Neuronal stem cell (in vitro differentiated cells): ENCODE data around the gene LMO2.

Experiments used
- DNase-seq: peaks from one replicate; pipeline ENCODE4 v3.0.0-alpha.2; 2013; ENCODE audit warnings: low spot score
- H2AFZ ChIP-seq: one replicate; pipeline ENCODE4 v1.6.1; 2013; ENCODE audit warnings: mild to moderate bottlenecking, low read length, inconsistent platforms
- H2AK5ac ChIP-seq: 2 replicates; pipeline ENCODE4 v1.6.1; 2013; ENCODE audit warnings: low read depth, mild to moderate bottlenecking, inconsistent platforms, low read length, moderate library complexity, mixed read lengths
- H2BK120ac ChIP-seq: 2 replicates; pipeline ENCODE4 v1.6.1; 2013; ENCODE audit warnings: low read depth, mild to moderate bottlenecking, inconsistent platforms, low read length, moderate library complexity, mixed read lengths
- H2BK12ac ChIP-seq: one replicate; pipeline ENCODE4 v1.6.1; 2013; ENCODE audit warnings: low read length, inconsistent platforms
- H2BK15ac ChIP-seq: 2 replicates; pipeline ENCODE4 v1.6.1; 2013; ENCODE audit warnings: mild to moderate bottlenecking, low read length, inconsistent platforms, mixed read lengths
- H2BK5ac ChIP-seq: one replicate; pipeline ENCODE4 v1.6.1; 2013; ENCODE audit warnings: inconsistent platforms, mild to moderate bottlenecking, low read length, moderate library complexity
- H3K14ac ChIP-seq: one replicate; pipeline ENCODE4 v1.6.1; 2013; ENCODE audit warnings: low read length, inconsistent platforms
- H3K18ac ChIP-seq: 2 replicates; pipeline ENCODE4 v1.6.1; 2013; ENCODE audit warnings: low read length, inconsistent platforms
- H3K23ac ChIP-seq: 2 replicates; pipeline ENCODE4 v1.6.1; 2013; ENCODE audit warnings: low read depth, mild to moderate bottlenecking, mixed read lengths, low read length, inconsistent platforms; ENCODE audit not compliant: poor library complexity
- H3K27ac ChIP-seq: replicated peaks from 3 replicates; pipeline ENCODE4 v1.5.1; 2013; ENCODE audit warnings: low read length, inconsistent platforms
- H3K27me3 ChIP-seq, 3 experiments: 2 replicates each; pipeline ENCODE4 v1.6.1; 2013; ENCODE audit warnings: low read length in 3 of 3, mild to moderate bottlenecking in 2 of 3, inconsistent platforms in 1 of 3, low read depth in 1 of 3, mixed read lengths in 1 of 3, moderate library complexity in 1 of 3; ENCODE audit not compliant: control insufficient read depth in 3 of 3, insufficient read depth in 3 of 3
- H3K36me3 ChIP-seq, 2 donors: replicated peaks in 1 of 2; 2 replicates each; pipeline ENCODE4 v1.6.1; 2013; ENCODE audit warnings: low read length in 2 of 2; ENCODE audit not compliant: control insufficient read depth in 2 of 2, insufficient read depth in 2 of 2
- H3K4ac ChIP-seq: 2 replicates; pipeline ENCODE4 v1.6.1; 2013; ENCODE audit warnings: inconsistent platforms, mild to moderate bottlenecking, low read length, moderate library complexity
- H3K4me1 ChIP-seq, 2 donors: 1 replicate in 1 of 2; 2 replicates in 1 of 2; pipeline ENCODE4 v1.6.1; 2013; ENCODE audit warnings: low read length in 2 of 2, low read depth in 1 of 2; ENCODE audit not compliant: control insufficient read depth in 2 of 2, insufficient read depth in 1 of 2
- H3K4me2 ChIP-seq: one replicate; pipeline ENCODE4 v1.6.1; 2013; ENCODE audit warnings: mild to moderate bottlenecking, low read length, inconsistent platforms; ENCODE audit not compliant: insufficient read depth, poor library complexity, severe bottlenecking
- H3K4me3 ChIP-seq, 2 donors: 2 replicates each; pipeline ENCODE4 v1.5.1; 2013; ENCODE audit warnings: low read length in 2 of 2, mild to moderate bottlenecking in 2 of 2, inconsistent platforms in 1 of 2, moderate library complexity in 1 of 2
- H3K79me1 ChIP-seq: one replicate; pipeline ENCODE4 v1.6.1; 2013; ENCODE audit warnings: low read depth, mild to moderate bottlenecking, inconsistent platforms, low read length, moderate library complexity
- H3K9ac ChIP-seq: one replicate; pipeline ENCODE4 v1.6.1; 2013; ENCODE audit warnings: mild to moderate bottlenecking, low read depth, low read length, inconsistent platforms; ENCODE audit not compliant: poor library complexity
- H3K9me3 ChIP-seq, 2 donors: replicated peaks in 1 of 2; 2 replicates each; pipeline versions ENCODE3 to v1.6.1; 2013; ENCODE audit warnings: low read length in 2 of 2, mild to moderate bottlenecking in 2 of 2, inconsistent platforms in 1 of 2, low read depth in 1 of 2, mixed read lengths in 1 of 2, moderate library complexity in 1 of 2; ENCODE audit not compliant: control insufficient read depth in 2 of 2, insufficient read depth in 1 of 2
- H4K8ac ChIP-seq: one replicate; pipeline ENCODE4 v1.6.1; 2013; ENCODE audit warnings: low read depth, mild to moderate bottlenecking, inconsistent platforms, low read length, moderate library complexity
- H4K91ac ChIP-seq: one replicate; pipeline ENCODE4 v1.6.1; 2013; ENCODE audit warnings: low read length, low read depth, mild to moderate bottlenecking, inconsistent platforms; ENCODE audit not compliant: poor library complexity
- WGBS, 2 donors: extraction: QIAGEN DNeasy Blood & Tissue Kit; methylation state at CpG; one replicate each; pipeline ENCODE4 v1.1.7; 2013; ENCODE audit warnings: missing lambda C conversion rate in 2 of 2, mixed read lengths in 1 of 2; ENCODE audit not compliant: insufficient read length in 2 of 2, insufficient replicate concordance in 1 of 2; ENCODE audit errors: extremely low coverage in 2 of 2; 5-methylcytosine and 5-hydroxymethylcytosine counted together

Gene LMO2

DNA sequence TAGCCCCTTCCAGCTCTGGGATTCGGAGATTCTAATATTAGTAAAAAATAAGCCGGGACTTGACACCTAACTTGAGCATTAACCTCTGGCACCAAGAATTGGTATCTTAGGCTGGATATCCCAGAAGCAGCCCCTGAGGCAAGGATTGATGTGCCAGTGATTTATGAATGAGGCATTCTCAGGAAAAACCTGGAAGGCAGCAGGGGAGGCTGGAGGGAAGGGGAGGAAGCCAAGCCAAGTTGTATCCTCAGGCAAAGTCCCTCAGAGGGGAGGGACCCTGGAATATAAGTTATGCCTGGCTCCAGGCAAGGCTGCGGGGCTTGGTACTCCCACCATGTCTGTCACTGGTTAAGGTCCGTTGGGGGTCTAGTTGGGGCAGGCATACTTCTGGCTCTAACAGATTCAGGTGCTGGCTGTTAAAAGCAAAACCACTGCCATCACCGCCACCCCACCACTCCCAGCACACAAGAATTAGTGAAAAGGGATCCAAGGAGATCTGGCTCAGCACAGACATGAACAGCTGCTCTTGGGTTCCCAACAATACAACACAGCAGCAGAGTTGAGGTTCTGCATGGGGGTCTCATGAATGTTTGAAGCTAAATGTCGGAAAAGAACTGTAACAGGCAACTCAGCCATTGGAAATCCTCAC, 29.8 kb downstream of the LMO2 start:
- H4K91ac ChIP-seq = no peak overlapping the region
- no peak for DNase-seq
- H3K27ac ChIP-seq = no peak overlapping the region
- H3K4ac ChIP-seq = no peak overlapping the region
- H3K4me3 ChIP-seq = no peak overlapping the region
- peaks cover 0 to 3% of the 10 kb centered on the region in 2 donors for H3K4me1 ChIP-seq
- H2AK5ac ChIP-seq = no peak overlapping the region
- no peak overlapping the region for H3K18ac ChIP-seq
- no peak overlapping the region for H2BK15ac ChIP-seq
- H3K27me3 ChIP-seq = peaks cover 0 to 91% (median 4%) of the 10 kb centered on the region in 3 experiments
- H3K14ac ChIP-seq = no peak overlapping the region
- H4K8ac ChIP-seq = no peak overlapping the region
- no peaks in the 10 kb centered on the region for H3K36me3 ChIP-seq
- H3K79me1 ChIP-seq = no peaks in the 10 kb centered on the region
- H3K4me2 ChIP-seq = no peak overlapping the region
- H3K9ac ChIP-seq = peak overlapping the region; percentile 36
- H3K23ac ChIP-seq = no peak overlapping the region
- no CpG with 5 or more reads among the region's 6 CpGs for WGBS, 2 donors
- no peaks in the 10 kb centered on the region for H3K9me3 ChIP-seq
- H2BK120ac ChIP-seq = no peak overlapping the region
- no peak overlapping the region for H2BK12ac ChIP-seq
- no peak overlapping the region for H2AFZ ChIP-seq
- no peak overlapping the region for H2BK5ac ChIP-seq

DNA sequence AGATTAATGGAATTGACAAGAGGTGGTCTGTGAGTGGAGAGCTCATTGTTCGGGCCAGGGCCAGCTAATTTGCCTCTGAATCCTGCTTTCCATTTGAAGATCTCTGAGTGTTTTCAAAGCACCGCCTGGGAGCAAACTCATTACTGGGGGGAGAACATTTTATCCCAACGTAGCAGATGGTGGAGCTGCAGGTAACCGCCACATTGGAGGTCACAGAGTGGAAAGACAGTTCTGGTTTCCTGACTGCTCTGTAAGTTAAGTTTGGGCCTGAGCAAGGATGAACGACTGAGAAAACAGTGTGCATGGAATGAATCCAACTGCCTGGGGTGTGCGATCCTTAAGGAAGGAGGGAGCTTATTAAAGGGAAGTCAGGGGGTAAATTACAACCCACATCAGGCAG, 30.5 kb downstream of the LMO2 start:
- Histone ChIP-seq H2BK15ac (no peak overlapping the region), H2BK5ac (no peak overlapping the region), H3K4me2 (no peak overlapping the region), H2AFZ (no peak overlapping the region), H3K9ac (no peak overlapping the region), H3K4me3 (no peak overlapping the region), H2BK12ac (no peak overlapping the region), H3K27ac (no peak overlapping the region), H3K79me1 (no peaks in the 10 kb centered on the region), H3K18ac (no peak overlapping the region), H3K4ac (no peak overlapping the region), H4K91ac (no peak overlapping the region), H3K27me3 (peaks cover 0 to 86% (median 0%) of the 10 kb centered on the region in 3 experiments), H2BK120ac (no peak overlapping the region), H3K4me1 (peaks cover 0 to 3% of the 10 kb centered on the region in 2 donors), H2AK5ac (no peak overlapping the region), H3K9me3 (no peaks in the 10 kb centered on the region), H3K36me3 (no peaks in the 10 kb centered on the region), H3K23ac (no peak overlapping the region), H4K8ac (no peak overlapping the region), H3K14ac (no peak overlapping the region)
- DNase-seq = no peak
- no CpG with 5 or more reads among the region's 6 CpGs for WGBS, 2 donors

DNA sequence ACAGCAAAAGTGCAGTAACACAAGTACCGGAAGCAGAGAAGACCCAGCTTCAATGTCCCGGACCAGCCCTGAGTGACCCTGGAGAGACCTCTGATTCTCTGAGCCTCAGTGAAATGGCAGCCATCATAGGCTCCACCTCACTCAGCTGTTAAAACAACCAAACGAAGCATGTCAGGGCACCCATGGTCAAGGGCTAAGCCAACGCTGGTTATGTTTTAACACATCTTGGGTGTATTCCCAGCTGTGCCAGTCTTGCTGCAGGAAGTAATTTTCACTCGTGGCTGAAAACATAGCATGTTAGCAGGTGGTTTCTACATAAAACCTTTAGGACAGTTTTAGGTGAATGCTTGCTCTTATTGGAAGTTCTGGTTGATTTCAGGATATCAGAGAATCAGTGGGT, 30.9 kb downstream of the LMO2 start:
- Histone ChIP-seq H3K9me3 (no peaks in the 10 kb centered on the region), H4K91ac (no peak overlapping the region), H3K4me1 (peaks cover 0 to 3% of the 10 kb centered on the region in 2 donors), H2BK5ac (no peak overlapping the region), H3K4me2 (no peak overlapping the region), H3K36me3 (no peaks in the 10 kb centered on the region), H2BK12ac (no peak overlapping the region), H3K23ac (no peak overlapping the region), H3K4ac (no peak overlapping the region), H4K8ac (no peak overlapping the region), H3K79me1 (no peaks in the 10 kb centered on the region), H3K27me3 (peaks cover 0 to 86% (median 0%) of the 10 kb centered on the region in 3 experiments), H2BK15ac (no peak overlapping the region), H3K18ac (no peak overlapping the region), H3K14ac (no peak overlapping the region), H2AK5ac (no peak overlapping the region), H3K4me3 (no peak overlapping the region), H2BK120ac (no peak overlapping the region), H3K27ac (no peak overlapping the region), H2AFZ (no peak overlapping the region), H3K9ac (no peak overlapping the region)
- no peak for DNase-seq
- WGBS, 2 donors = no CpG with 5 or more reads among the region's 5 CpGs

DNA sequence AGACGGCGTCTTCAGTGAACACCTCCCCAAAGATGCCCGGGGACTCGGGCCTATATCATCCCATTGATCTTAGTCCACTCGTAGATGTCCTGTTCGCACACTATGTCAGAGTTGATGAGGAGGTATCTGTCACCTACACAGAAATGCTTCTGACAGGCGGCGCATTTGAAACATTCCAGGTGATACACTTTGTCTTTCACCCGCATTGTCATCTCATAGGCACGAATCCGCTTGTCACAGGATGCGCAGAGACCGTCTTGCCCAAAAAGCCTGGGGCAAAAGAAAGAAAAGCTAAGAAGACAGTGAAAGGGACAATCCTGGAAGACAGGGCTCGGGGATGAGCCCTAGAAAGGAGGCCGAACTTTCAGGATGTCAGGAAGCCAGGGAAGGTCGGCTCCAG, 32.6 kb downstream of the LMO2 start:
- Histone ChIP-seq H3K4me1 (peaks cover 0 to 3% of the 10 kb centered on the region in 2 donors), H3K4ac (no peak overlapping the region), H4K91ac (no peak overlapping the region), H2BK15ac (no peak overlapping the region), H3K4me3 (no peak overlapping the region), H3K27me3 (peaks cover 0 to 75% (median 0%) of the 10 kb centered on the region in 3 experiments), H3K79me1 (no peaks in the 10 kb centered on the region), H4K8ac (peak overlapping the region; percentile 45), H2BK120ac (no peak overlapping the region), H2BK5ac (no peak overlapping the region), H3K27ac (no peak overlapping the region), H3K14ac (no peak overlapping the region), H2AK5ac (no peak overlapping the region), H3K9ac (no peak overlapping the region), H3K36me3 (no peaks in the 10 kb centered on the region), H3K9me3 (no peaks in the 10 kb centered on the region), H3K4me2 (no peak overlapping the region), H2AFZ (no peak overlapping the region), H3K18ac (no peak overlapping the region), H2BK12ac (no peak overlapping the region), H3K23ac (no peak overlapping the region)
- WGBS, 2 donors = no CpG with 5 or more reads among the region's 16 CpGs
- DNase-seq = no peak
